ENCODE data around the gene TBX3.
"Not testable (repeated sequence)": the region's sequence is repeated elsewhere in the genome, so short reads cannot be mapped to it uniquely, and the experiment has no call there.

TBX3 gene

GRCh38 chr12:114684098-114684869, at the start of gene TBX3:
Gene TBX3, minus strand, starts transcription at chr12:114684175. Its CDS starts 975 bp downstream, at chr12:114683200.
- FAIRE-seq, result peak; percentile 92

GRCh38 chr12:114732426-114733030, 48.6 kb upstream of the TBX3 start:
- no peak for FAIRE-seq

GRCh38 chr12:114729731-114730130, 45.8 kb upstream of the TBX3 start:
- no peak for FAIRE-seq

- no peak for FAIRE-seq
Observed at GRCh38 chr12:114726092-114726710, 42.2 kb upstream of the TBX3 start.

- FAIRE-seq, result not testable (repeated sequence)
Observed at GRCh38 chr12:114722176-114722575, 38.2 kb upstream of the TBX3 start.

- FAIRE-seq, result no peak
Observed at GRCh38 chr12:114721266-114721665, 37.3 kb upstream of the TBX3 start.

GRCh38 chr12:114713466-114714215, 29.7 kb upstream of the TBX3 start:
- FAIRE-seq, result no peak

- FAIRE-seq, result no peak
Observed at GRCh38 chr12:114711689-114712152, 27.7 kb upstream of the TBX3 start.

GRCh38 chr12:114710151-114710550, 26.2 kb upstream of the TBX3 start:
- no peak for FAIRE-seq

- no peak for FAIRE-seq
Observed at GRCh38 chr12:114709112-114709511, 25.1 kb upstream of the TBX3 start.

- FAIRE-seq, result not testable (repeated sequence)
Observed at GRCh38 chr12:114708598-114708997, 24.6 kb upstream of the TBX3 start.

GRCh38 chr12:114704096-114704495, 20.1 kb upstream of the TBX3 start:
- FAIRE-seq, result no peak

GRCh38 chr12:114703060-114703493, 19.1 kb upstream of the TBX3 start:
- FAIRE-seq, result no peak

- FAIRE-seq, result no peak
Observed at GRCh38 chr12:114702462-114702861, 18.5 kb upstream of the TBX3 start.

GRCh38 chr12:114701553-114701952, 17.6 kb upstream of the TBX3 start:
- FAIRE-seq, result no peak

GRCh38 chr12:114701104-114701414, 17.1 kb upstream of the TBX3 start:
- no peak for FAIRE-seq

- no peak for FAIRE-seq
Observed at GRCh38 chr12:114700392-114701103, 16.6 kb upstream of the TBX3 start.

- FAIRE-seq, result no peak
Observed at GRCh38 chr12:114698566-114699163, 14.7 kb upstream of the TBX3 start.

- FAIRE-seq, result no peak
Observed at GRCh38 chr12:114697741-114698565, 14.0 kb upstream of the TBX3 start.

GRCh38 chr12:114697243-114697716, 13.3 kb upstream of the TBX3 start:
- no peak for FAIRE-seq

Measured in endometrium (tissue), 2 donors.